Mucosa of gallbladder (tissue), 1 donor: Measurements from ENCODE around the gene GGN. TPM values are rescaled to one million over a fixed set of nuclear protein-coding genes. Genes with fewer than 3 reads are reported as not detected.
"Not testable (repeated sequence)": the region's sequence is repeated elsewhere in the genome, so short reads cannot be mapped to it uniquely, and the experiment has no call there.

Source experiments
- DNase-seq: peaks from one replicate; pipeline ENCODE4 v3.0.0-alpha.2; 2020; ENCODE audit warnings: low spot score
- total RNA-seq: library from RNA; stranded (reverse); gene quantifications from one replicate; pipeline ENCODE4 v1.2.1, GENCODE V29; 2021
- donor health status: DM: no; HTN: no; CAD: no.

The GGN gene
- total RNA-seq, 1 donor from 2014 or later: 1.8 TPM

DNA sequence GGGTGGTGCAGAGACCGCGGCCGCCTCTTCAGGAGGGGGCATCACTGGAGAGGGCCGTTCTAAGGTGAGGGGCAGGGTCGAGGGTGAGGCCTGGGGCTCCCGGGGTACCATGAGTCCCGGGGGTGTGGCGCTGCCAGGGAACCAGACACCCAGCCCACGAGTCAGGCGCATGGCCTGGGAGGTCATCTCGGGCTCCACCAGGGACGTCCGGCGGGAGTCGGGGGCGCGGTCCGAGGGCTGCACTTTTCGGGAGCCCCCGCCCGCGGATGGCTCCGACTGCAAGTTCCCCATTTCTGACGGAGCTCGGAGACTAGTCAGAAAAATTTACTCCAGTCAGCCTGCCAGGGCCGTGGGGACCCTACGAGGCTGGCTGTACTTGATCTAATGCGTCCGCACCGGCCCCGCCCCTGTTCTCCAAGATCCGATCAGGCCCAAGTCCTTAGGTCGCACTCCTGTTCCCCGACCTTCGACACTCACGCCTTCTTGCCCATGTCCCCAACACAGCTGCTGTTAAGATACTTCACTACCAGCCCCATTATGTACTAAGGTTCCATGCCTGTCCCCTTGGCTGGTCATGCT is 774 bp downstream of the GGN start:
- no peak for DNase-seq

DNA sequence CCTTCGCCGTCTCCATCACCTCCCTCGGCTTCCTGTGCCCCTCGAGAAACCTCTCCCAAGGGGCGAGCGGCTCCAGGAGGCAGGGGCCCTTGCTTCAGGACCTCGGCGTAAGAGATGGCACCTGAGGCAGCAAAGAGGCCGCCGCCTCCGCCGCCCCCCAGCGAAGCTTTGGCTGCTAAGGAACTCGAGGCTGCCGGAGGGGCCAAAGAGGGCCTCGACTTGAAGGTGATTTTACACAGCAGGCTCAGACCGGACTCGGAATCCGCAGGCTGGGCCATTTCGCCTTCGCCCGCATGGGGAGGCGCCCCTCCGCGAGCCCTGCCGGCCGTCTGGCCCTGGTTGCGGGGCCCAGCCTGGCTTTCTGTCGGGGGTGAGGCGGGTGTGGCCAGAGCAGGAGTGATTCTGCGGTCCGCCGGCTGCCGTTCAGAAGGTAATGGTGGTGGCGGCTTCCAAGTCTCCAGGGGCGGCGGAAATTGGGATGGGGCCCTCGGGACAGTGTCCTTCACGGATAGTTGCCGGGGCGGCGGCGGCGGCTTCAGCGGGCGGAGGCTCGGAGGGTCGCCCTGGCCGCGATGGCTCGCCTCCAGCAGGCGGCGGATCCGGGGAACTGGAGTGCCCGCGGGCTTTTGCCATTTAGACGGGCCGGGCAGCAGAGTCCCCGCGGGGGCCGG is 1.4 kb downstream of the GGN start:
- DNase-seq: no peak

- DNase-seq: no peak
These were observed 2.0 kb downstream of the GGN start for GRCh38 chr19:38385804-38386257.

DNA sequence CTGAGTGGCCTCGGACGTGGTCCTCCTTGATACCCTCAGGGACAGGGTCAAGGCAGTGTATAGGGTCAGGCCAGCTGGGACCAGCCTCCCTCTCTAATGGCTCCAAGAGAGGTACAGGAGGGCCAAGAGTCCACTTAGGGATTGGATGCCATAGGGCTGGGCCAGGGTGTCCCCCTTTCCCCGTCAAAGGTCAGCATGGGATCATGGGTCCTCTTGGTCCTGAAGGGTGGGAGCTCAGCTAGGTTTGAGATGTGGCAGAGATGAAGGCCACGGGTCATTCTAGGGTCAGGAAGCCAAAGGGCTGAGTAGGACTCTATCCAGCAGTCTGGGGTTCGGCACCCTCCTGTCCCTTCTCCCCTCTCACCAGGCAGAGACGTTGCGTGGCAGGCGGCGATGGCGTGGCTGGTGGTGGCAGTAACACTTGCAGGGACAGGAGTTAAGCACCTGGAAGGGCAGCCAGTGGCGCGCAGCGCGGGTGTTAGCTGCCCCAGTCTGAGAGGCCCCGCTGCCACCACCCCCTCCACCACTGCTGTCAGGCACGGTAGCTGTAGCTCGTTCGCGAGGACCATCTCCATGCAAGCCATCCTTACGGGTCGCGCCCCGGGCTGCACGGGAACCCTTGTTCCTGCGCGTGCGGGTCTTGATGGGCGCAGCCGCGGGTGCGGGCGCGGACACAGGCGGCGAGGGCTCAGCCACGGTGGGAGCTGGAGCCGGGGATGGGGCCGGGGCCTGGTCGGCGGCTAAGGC is 2.6 kb downstream of the GGN start:
- DNase-seq: no peak

DNA sequence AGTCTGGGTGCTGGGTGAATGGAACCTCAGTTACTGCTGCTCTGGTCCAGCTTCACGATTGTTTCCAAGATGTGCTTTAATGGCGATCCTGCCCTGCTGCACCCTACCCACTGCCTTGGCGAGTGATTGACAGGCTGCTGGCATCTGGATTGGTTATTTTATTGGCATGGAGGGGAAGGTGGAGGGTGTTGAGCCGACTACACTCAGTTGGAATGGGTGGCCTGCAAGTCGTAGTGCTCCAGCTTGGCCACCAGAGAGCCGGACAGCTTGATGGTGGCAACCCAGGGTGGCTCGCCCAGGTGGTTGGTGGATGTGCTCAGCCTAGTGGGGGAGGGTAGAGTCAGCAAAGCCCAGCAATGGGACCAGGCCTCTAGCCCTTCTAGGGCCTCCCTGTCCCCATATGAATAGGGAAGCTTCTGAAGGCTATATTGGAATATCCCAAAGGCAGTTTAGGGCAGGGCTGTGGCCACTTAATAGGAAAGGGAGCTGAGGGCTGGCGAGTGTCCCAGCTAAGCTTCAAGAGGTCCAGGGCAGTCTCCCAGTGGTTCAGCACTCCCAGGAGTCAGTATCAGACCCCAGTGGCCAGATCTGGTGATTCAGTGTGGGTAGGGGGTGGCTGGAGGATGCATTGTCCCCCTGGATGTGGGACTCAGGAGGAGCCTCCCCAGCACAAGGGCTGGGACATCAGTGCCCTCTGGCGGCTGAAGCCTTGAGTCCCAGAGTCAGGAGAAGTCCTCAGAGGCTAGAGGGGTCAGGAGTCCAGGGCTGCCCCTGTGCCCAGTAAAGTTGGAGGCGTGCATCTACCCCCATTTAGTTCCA is 3.4 kb downstream of the GGN start:
- no peak for DNase-seq

DNA sequence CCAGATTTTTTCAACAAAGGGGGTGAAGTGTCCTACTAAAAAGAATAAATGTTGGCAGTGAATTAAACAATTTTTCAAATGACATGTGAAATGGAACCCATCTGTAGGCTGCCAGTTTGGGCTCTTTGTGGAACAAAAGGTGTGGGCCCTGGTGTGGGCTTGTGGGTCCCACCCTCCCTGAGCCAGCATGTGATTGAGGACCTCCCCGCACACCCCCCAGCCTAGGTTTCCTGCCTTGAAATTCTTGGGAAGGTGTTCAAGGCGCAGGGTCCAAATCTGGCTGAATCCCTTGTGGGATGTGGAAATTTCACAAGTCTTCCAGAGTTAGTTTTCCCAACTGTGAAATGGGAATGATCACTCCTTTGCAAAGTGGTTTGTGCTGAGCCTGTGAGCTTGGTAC is 4.1 kb downstream of the GGN start:
- no peak for DNase-seq

DNA sequence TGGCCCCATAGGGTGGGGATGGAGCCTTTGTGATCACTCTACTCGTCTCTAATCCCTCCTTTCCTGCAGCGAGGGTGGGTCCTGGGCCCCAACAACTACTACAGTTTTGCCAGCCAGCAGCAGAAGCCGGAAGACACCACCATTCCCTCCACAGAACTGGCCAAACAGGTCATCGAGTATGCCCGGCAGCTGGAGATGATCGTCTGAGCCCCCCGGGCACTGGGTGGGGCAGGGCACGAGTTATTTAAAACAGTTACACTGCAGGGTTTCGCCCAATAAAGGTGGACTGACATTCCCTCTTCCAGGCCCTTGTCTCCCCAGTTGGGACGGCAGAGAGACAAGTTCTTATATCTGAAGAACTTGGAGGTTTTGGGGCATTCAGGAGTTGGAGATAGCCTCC is 4.7 kb downstream of the GGN start:
- no peak for DNase-seq

DNA sequence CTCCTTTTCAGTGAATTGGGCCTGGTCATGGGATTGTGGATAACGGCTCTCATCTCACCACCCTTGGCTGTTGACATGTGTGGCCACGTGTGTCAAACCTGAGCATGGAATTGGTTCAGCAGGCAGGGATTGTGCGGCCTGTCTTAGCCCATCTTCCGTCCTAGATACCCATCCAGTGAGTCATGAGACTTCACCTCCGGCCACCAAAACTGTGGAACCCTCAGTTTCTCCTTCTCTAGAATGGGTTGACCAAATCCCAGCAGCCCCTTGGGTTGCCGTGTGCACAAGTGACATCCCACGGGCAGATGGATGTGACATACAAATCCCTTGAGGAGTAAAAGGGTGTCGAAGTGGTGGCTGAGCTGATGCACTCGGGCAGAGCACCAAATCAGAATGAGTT is 6.7 kb downstream of the GGN start:
- no peak for DNase-seq

DNA sequence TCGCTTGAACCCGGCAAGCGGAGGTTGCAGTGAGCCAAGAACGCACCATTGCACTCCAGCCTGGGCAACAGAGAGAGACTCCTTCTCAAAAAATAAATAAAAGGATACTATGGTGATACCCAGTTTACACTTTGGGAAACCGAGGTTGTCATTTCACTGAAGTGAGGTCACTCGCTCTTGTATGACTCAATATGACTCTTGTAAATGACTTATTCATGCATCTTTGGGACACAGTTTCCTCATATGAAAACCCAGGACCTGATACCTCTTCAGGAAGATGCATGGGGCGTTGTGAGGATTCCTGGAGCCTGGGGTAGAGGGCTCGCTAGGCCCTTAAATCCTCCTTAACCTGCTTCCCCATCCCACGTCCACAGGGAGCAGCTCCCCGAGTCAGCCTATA is 9.0 kb downstream of the GGN start:
- no peak for DNase-seq

DNA sequence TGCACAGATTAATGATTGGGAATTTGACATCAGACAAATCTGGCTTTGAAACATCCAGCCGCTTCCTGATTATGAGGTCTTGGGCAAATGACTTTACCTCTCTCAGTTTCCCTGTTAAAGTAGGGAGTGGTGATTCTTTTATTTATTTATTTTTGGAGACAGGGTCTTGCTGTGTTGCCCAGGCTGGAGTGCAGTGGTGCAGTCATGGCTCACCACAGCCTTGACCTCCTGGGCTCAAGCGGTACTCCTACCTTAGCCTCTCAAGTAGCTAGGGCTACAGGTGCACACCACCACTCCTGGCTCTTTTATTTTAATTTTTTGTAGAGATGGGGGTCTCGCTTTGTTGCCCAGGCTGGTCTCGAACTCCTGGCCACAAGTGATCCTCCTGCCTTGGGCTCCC is 10.8 kb downstream of the GGN start:
- DNase-seq: no peak

GRCh38 chr19:38376576-38376975 is 11.3 kb downstream of the GGN start:
- no peak for DNase-seq

DNA sequence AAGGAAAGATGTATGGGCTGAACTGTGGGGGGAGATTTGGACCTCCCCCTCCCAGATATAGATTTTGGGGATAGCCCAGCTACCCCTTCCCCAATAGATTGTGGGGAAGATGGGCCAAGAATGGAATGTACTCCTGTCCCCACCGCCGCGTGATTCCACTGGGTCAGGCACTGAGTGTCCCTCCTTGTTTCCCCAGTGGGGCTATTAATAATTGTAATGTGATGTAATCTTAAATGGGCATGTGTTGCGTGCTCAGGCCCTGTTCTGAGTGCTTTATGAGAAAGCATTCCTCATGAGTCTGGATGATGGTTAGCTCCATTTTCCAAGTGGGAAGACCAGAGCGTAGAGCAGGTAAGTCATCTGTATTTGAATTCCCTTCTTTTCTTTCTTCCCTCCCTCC is 12.1 kb downstream of the GGN start:
- DNase-seq: no peak

GRCh38 chr19:38375098-38375493 is 12.7 kb downstream of the GGN start:
- no peak for DNase-seq

GRCh38 chr19:38374332-38375097 is 13.3 kb downstream of the GGN start, which contains the start of gene PSMD8:
Gene PSMD8, plus strand, starts transcription at chr19:38374571. Its CDS starts 31 bp downstream, at chr19:38374602.
- peak; percentile 99 for DNase-seq

GRCh38 chr19:38373907-38374331 is 13.9 kb downstream of the GGN start:
- no peak for DNase-seq

DNA sequence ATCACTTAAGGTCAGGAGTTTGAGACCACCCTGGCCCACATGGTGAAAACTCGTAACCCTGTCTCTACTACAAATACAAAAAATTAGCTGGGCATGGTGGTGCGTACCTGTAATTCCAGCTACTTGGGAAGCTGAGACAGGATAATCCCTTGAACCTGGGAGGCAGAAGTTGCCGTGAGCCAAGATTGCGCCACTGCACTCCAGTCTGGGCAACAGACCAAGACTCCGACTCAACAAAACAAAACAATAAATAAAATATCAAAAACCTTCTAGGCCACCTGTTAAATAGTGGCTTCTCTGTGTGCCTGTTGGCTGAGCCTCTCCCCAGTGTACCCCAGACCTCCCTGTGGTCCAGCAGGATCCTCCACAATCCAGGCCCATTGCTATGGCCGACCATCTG is 16.8 kb downstream of the GGN start:
- DNase-seq: no peak

DNA sequence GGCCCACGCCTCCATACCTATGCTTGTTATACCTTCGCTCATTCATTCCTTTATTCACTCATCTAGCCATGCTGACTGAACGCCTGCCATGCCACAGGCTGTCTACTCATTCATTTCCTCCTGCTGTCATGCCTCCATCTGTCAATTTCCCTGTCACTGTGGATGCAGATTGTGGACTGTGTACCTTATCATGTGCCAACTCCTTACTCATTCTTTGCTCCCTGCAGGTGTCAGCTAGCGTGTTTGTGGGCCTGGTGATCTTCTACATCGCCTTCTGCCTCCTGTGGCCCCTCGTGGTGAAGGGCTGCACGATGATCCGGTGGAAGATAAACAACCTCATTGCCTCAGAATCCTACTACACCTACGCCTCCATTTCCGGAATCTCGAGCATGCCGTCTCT is 17.5 kb downstream of the GGN start:
- no peak for DNase-seq

GRCh38 chr19:38369584-38369983 is 18.2 kb downstream of the GGN start:
- no peak for DNase-seq

DNA sequence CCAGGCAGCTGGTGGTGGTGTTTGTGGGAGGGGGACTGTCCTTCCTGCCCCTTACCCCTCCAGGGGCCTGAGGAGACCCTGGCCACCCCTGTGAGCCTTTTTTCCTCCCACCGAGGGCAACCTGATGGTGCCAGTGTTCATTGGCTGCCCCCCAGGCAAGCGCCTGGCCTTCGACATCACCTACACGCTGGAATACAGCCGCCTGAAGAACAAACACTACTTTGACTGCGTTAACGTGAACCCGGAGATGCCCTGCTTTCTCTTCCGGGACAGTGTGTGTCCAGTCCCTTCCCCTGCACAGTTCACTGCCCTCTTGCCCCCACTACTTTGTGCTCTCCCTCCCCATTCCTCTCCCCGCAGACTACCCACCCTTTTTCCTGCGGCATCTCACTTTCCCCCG is 20.8 kb downstream of the GGN start:
- no peak for DNase-seq

DNA sequence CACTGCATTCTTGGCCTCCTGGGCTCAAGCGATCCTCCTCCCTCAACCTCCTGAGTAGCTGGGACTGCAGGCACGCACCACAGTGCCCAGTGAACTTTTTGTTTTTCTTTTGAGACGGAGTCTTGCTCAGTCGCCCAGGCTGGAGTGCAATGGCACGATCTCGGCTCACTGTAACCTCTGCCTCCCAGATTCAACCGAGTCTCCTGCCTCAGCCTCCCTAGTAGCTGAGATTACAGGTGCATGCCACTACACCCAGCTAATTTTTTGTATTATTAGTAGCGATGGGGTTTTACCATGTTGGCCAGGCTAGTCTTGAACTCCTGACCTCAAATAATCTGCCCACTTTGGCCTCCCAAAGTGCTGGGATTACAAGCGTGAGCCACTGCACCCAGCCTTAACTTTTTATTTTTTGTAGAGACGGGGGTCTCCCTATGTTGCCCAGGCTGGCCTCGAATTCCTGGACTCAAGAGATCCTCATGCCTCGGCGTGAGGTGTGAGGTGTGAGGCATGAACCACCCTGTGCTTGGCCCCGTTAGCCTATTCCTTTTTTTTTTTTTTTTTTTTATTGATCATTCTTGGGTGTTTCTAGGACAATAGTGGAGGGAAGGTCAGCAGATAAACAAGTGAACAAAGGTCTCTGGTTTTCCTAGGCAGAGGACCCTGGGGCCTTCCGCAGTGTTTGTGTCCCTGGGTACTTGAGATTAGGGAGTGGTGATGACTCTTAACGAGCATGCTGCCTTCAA is 24.7 kb downstream of the GGN start:
- DNase-seq: not testable (repeated sequence)
